Stimulated activated naive CD8-positive, alpha-beta T cell treated with anti-CD3 and anti-CD28 coated beads, Interleukin-15, Interleukin-2, amounts not matched to agents 100 ng/mL and 50 ng/mL, for 24 hours (primary cell): ENCODE results near the gene SMAD6.

Experiments
- H3K27ac Mint-ChIP-seq: one replicate; pipeline ENCODE4 v1.8.0; 2021; ENCODE audit warnings: mild to moderate bottlenecking, mixed read lengths
- H3K27me3 Mint-ChIP-seq: one replicate; pipeline ENCODE4 v1.8.0; 2021; ENCODE audit warnings: mixed read lengths
- H3K36me3 Mint-ChIP-seq: one replicate; pipeline ENCODE4 v1.8.0; 2021; ENCODE audit warnings: low read depth, mixed read lengths
- H3K4me1 Mint-ChIP-seq: one replicate; pipeline ENCODE4 v1.8.0; 2021; ENCODE audit warnings: low read depth, mixed read lengths
- H3K4me3 Mint-ChIP-seq: one replicate; pipeline ENCODE4 v1.8.0; 2021; ENCODE audit warnings: mild to moderate bottlenecking, mixed read lengths
- H3K9me3 Mint-ChIP-seq: one replicate; pipeline ENCODE4 v1.8.0; 2021; ENCODE audit warnings: mixed read lengths

The SMAD6 gene

GRCh38 chr15:66733976-66734375 is 31.9 kb downstream of the SMAD6 start:
- no peak overlapping the region for H3K4me3 Mint-ChIP-seq
- no peaks in the 10 kb centered on the region for H3K27me3 Mint-ChIP-seq
- no peak overlapping the region for H3K27ac Mint-ChIP-seq
- no peaks in the 10 kb centered on the region for H3K4me1 Mint-ChIP-seq
- H3K9me3 Mint-ChIP-seq: no peaks in the 10 kb centered on the region
- no peaks in the 10 kb centered on the region for H3K36me3 Mint-ChIP-seq

- no peak overlapping the region for H3K27ac Mint-ChIP-seq
Observed at GRCh38 chr15:66734961-66735908, 33.2 kb downstream of the SMAD6 start.

DNA sequence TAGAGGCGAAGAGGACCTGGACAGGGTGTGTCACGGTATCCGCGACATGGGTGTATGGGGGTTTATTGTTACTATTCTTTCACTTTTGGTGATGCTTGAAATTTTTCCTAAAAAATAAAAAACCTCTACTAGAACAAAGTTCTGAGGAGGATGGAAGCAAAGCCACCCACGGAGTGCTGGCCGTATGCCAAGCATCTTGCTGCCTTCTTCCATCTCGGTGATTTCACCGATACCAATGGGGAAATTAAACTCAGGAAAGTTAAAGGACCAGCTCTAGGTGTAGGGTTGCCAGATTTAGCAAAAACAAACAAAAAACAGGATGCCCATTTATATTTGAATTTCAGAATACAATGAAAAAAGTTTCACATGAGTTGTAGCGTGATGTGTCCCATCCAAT is 33.9 kb downstream of the SMAD6 start:
- no peaks in the 10 kb centered on the region for H3K4me1 Mint-ChIP-seq
- H3K9me3 Mint-ChIP-seq: no peaks in the 10 kb centered on the region
- no peak overlapping the region for H3K4me3 Mint-ChIP-seq
- no peaks in the 10 kb centered on the region for H3K36me3 Mint-ChIP-seq
- H3K27me3 Mint-ChIP-seq: no peaks in the 10 kb centered on the region
- H3K27ac Mint-ChIP-seq: no peak overlapping the region

More at GRCh38 chr15:66734961-66735908, 33.2 kb downstream of the SMAD6 start:
- no peak overlapping the region for H3K4me3 Mint-ChIP-seq
- H3K9me3 Mint-ChIP-seq: no peaks in the 10 kb centered on the region
- H3K36me3 Mint-ChIP-seq: no peaks in the 10 kb centered on the region
- no peaks in the 10 kb centered on the region for H3K27me3 Mint-ChIP-seq
- no peaks in the 10 kb centered on the region for H3K4me1 Mint-ChIP-seq

DNA sequence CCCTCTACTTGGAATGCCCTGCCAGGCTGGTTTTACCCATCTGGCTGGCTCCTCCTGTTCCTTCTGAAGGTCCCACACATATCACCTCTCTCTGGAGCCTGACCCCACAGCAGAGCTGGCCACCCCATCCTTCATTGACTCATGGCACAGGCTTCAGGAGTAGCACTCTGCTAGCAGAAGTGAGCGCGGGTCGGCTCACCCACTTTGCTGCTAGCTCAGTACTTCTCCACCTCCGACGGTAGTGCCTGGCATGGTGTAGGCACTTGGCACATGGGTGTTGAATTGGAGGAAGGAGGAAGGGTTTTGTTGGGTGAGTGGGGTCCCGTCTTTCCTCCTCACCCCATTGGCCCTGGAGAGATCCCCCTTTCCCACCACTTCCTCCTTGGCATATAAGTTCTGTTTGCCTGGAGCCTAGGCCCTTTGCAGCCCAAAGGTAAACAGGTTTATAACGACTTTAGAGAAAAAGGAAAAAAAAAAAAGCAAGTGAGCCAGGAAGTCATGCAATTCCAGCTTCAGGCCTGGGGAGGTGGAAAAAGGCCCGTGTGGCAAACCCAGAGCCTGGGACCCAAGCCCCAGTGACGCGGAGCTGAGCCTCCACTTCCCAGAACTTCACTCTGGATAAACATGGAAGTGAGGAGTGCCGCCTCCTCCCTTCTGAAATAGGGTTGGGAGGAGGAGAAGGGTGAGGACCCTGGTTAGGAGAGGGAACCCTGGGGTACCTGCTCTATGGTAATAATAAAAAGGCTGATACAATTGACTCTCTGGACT is 35.4 kb downstream of the SMAD6 start:
- Mint-ChIP-seq H3K4me1 (no peaks in the 10 kb centered on the region), H3K36me3 (no peaks in the 10 kb centered on the region), H3K9me3 (no peaks in the 10 kb centered on the region), H3K27ac (no peak overlapping the region), H3K4me3 (no peak overlapping the region), H3K27me3 (no peaks in the 10 kb centered on the region)

DNA sequence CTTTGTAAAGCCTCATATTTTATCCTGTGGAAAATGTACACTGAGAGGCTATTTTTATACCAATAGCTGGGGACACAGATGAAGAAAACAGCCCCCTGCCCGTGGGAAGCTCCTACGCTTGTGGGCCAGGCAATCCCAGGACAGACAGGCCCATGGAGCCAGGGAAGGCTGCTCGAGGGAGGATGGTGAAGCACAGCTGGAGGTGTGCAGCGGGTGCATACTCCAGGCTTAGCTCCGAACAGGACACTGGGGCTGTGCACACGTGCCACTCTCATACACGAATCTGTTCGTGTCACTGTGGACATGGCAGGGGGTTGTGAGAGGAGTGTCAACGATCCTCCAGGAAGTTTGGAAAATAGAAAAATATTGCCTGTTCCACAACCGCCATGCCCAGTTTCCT is 36.1 kb downstream of the SMAD6 start:
- no peak overlapping the region for H3K4me3 Mint-ChIP-seq
- H3K9me3 Mint-ChIP-seq: no peaks in the 10 kb centered on the region
- no peaks in the 10 kb centered on the region for H3K4me1 Mint-ChIP-seq
- H3K27ac Mint-ChIP-seq: no peak overlapping the region
- no peaks in the 10 kb centered on the region for H3K27me3 Mint-ChIP-seq
- H3K36me3 Mint-ChIP-seq: no peaks in the 10 kb centered on the region

DNA sequence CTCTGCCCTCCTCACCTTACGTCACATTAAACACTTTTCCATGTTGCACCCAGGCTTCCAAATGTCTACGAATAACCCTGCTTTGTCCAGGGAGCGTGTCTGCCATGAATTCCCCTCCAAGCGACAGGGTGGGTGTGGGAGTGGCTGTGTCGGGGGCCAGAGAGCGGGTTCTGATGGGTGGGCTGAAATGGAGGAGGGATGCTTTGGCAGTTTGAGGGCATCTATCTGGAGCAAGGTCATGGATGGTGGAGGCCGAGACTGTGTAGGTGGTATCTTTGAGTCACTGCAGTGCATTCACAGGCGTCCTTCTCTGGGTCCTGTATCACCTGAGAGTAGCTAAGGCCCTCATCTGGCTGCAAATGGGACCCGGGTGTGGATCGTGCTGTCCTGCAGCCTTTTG is 36.6 kb downstream of the SMAD6 start:
- Mint-ChIP-seq H3K9me3 (no peaks in the 10 kb centered on the region), H3K4me3 (no peak overlapping the region), H3K4me1 (no peaks in the 10 kb centered on the region), H3K36me3 (no peaks in the 10 kb centered on the region), H3K27ac (no peak overlapping the region), H3K27me3 (no peaks in the 10 kb centered on the region)

DNA sequence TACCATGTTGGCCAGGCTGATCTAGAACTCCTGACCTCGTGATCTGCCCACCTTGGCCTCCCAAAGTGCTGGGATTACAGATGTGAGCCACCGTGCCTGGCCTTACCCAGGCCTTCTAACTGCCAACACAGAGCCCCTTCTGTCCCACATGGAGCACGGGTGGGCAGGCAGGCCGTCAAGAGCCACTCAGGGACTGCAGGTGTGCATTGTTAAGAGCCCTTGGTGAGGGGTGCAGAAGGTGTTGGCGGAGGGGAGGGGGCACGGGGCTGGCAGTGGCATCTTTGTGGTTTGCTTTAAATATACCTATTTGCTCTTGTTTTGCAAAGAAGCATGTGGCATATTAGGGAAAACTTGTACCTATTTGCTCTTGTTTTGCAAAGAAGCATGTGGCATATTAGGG is 37.3 kb downstream of the SMAD6 start:
- Mint-ChIP-seq H3K27me3 (no peaks in the 10 kb centered on the region), H3K4me1 (no peaks in the 10 kb centered on the region)

GRCh38 chr15:66740802-66741201 is 38.8 kb downstream of the SMAD6 start:
- Mint-ChIP-seq H3K9me3 (no peaks in the 10 kb centered on the region), H3K27me3 (peaks cover 4% of the 10 kb centered on the region), H3K36me3 (no peaks in the 10 kb centered on the region), H3K4me1 (no peaks in the 10 kb centered on the region), H3K4me3 (no peak overlapping the region), H3K27ac (no peak overlapping the region)

More for the DNA sequence above, 37.3 kb downstream of the SMAD6 start:
- H3K27ac Mint-ChIP-seq: no peak overlapping the region
- H3K36me3 Mint-ChIP-seq: no peaks in the 10 kb centered on the region
- H3K4me3 Mint-ChIP-seq: no peak overlapping the region
- no peaks in the 10 kb centered on the region for H3K9me3 Mint-ChIP-seq

- Mint-ChIP-seq H3K9me3 (no peaks in the 10 kb centered on the region), H3K36me3 (no peaks in the 10 kb centered on the region), H3K4me3 (no peak overlapping the region), H3K27ac (no peak overlapping the region), H3K4me1 (no peaks in the 10 kb centered on the region), H3K27me3 (peaks cover 4% of the 10 kb centered on the region)
Observed at GRCh38 chr15:66741646-66742045, 39.6 kb downstream of the SMAD6 start.

DNA sequence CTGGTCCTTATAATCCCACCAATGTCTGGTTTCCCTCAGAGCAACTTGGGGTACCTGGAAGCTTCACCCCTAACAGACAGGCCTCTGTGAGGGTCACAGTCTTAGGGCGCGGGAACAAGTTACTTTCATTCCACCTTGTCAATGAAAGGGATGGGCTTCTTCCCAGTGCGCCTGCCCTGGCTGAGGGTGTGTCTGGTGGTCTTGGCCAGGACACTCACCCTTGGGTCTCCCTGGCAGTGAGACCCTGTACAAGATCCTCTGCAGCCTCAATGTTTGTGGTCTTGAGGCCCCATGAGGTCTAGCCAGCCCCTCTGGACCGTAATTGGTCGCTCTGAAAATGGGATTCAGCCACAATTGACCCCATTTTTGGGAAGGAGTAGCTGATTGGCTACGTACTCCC is 40.2 kb downstream of the SMAD6 start:
- no peaks in the 10 kb centered on the region for H3K4me1 Mint-ChIP-seq
- peaks cover 4% of the 10 kb centered on the region for H3K27me3 Mint-ChIP-seq
- H3K4me3 Mint-ChIP-seq: no peak overlapping the region
- no peaks in the 10 kb centered on the region for H3K9me3 Mint-ChIP-seq
- H3K36me3 Mint-ChIP-seq: no peaks in the 10 kb centered on the region
- H3K27ac Mint-ChIP-seq: no peak overlapping the region

- Mint-ChIP-seq H3K36me3 (no peaks in the 10 kb centered on the region), H3K27me3 (peaks cover 4% of the 10 kb centered on the region), H3K9me3 (no peaks in the 10 kb centered on the region), H3K4me1 (no peaks in the 10 kb centered on the region), H3K4me3 (no peak overlapping the region), H3K27ac (no peak overlapping the region)
Observed at GRCh38 chr15:66743204-66743603, 41.2 kb downstream of the SMAD6 start.

DNA sequence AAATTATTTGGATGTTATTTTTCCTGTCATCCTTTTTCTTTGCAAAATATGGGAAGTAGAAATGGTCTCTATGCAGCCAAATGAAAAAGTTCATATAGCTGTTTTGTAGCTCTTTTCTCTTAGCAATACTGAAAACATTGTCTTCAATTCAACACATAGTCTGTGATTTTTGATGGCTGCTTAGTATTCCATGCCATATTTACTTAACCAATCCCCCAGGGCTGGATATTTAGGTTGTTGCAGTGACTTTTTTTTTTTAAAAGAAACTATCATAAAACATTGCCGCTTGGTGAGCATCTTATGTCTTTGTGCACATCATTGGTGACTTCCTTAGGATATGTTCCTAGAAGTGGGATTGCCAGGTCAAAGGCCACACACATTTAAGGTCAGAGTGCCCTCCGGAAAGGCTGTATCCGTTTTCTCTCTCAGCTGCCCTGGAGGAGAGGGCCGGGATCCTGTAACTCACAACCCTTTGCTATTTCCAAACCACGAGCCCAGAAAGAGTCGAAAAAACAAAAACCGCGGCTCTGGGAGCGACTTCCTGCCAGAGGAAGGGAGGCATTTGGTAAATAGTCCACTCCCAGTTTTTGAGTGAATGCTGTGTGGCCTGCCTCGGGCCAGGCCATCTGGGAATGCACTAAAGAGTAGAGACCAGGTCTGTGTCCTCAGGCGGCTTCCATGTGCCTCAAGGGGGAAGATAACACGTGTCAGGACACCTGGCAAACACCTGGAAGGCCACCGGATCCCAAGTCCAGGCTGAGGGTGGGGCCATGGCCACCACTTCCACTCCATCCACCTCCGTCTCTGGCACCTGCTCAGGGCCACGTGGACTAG is 41.9 kb downstream of the SMAD6 start:
- no peaks in the 10 kb centered on the region for H3K4me1 Mint-ChIP-seq
- H3K9me3 Mint-ChIP-seq: no peaks in the 10 kb centered on the region
- no peaks in the 10 kb centered on the region for H3K36me3 Mint-ChIP-seq
- peaks cover 4% of the 10 kb centered on the region for H3K27me3 Mint-ChIP-seq
- no peak overlapping the region for H3K27ac Mint-ChIP-seq
- H3K4me3 Mint-ChIP-seq: no peak overlapping the region

GRCh38 chr15:66744610-66745279 is 42.7 kb downstream of the SMAD6 start:
- H3K9me3 Mint-ChIP-seq: no peaks in the 10 kb centered on the region
- H3K27me3 Mint-ChIP-seq: peaks cover 4% of the 10 kb centered on the region
- no peak overlapping the region for H3K4me3 Mint-ChIP-seq
- no peak overlapping the region for H3K27ac Mint-ChIP-seq
- no peaks in the 10 kb centered on the region for H3K36me3 Mint-ChIP-seq
- no peaks in the 10 kb centered on the region for H3K4me1 Mint-ChIP-seq

DNA sequence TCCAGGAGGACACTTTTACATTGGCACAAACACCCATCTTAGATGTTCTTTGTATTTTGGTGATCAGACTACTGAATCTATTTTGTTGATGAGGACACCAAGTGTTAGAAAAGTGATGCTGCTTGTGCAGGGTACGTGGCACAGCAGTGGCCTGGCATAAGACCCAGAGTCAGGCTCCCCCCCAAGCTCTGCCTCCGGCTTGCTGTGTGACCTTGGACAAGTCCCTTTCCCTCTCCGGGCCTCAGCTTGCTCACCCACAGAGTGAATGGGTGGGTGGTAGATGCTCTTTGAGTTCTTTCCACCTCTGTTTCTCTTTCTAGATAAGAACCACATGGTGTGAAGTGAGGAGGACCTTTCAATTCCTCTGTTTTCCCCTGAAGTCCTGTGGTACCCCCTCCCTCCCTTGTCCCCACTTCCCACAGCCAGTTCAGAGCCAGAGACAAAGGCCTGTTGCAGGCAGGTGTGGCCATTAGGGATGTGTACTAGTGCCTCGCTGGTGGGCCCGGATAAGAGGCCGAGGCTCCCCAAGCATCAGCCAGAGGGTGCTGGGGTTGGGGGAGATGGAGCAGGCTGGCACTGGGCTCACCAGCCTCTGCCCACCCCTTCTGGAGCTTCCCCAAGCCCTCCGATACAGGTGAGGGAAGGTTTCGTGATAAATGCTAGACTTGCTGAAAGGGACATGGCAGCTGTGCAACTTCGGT is 43.6 kb downstream of the SMAD6 start:
- H3K36me3 Mint-ChIP-seq: no peaks in the 10 kb centered on the region
- no peaks in the 10 kb centered on the region for H3K9me3 Mint-ChIP-seq
- no peaks in the 10 kb centered on the region for H3K4me1 Mint-ChIP-seq
- H3K27ac Mint-ChIP-seq: no peak overlapping the region
- H3K27me3 Mint-ChIP-seq: peaks cover 4% of the 10 kb centered on the region
- H3K4me3 Mint-ChIP-seq: no peak overlapping the region
